ENCODE results near the gene EPAS1. TPM values are rescaled to one million over a fixed set of nuclear protein-coding genes. Genes with fewer than 3 reads are reported as not detected.

EPAS1 gene
- polyA plus RNA-seq, 1 of the 3 experiments (the other 2 are of a cell fraction): 69.2 TPM

- Histone ChIP-seq H3K27ac (ENCODE audit: low read depth in 2 of 2, low read length in 1 of 2) (peak overlapping the region; percentile 100), H3K9ac (peak overlapping the region; percentile 83), H3K4me3 (ENCODE audit: low read depth in 2 of 2, low read length in 1 of 2) (peak overlapping the region; percentile 21 to 50), H3K9me2 (no peaks in the 10 kb centered on the region), H3K9me3 (no peaks in the 10 kb centered on the region), H3K27me3 (ENCODE audit: insufficient read depth) (no peaks in the 10 kb centered on the region), H3K79me2 (ENCODE audit: insufficient read depth) (peaks cover 86% of the 10 kb centered on the region), H4K20me1 (ENCODE audit: insufficient read depth) (no peaks in the 10 kb centered on the region), H2AFZ (ENCODE audit: low read depth) (no peak overlapping the region), H3K4me1 (ENCODE audit: control insufficient read depth in 1 of 2, insufficient read depth in 2 of 2, low read depth in 1 of 2, low read length in 1 of 2) (peaks cover 86 to 97% of the 10 kb centered on the region in 2 experiments), H3K4me2 (peak overlapping the region; percentile 79), H3F3A (replicated peaks; ENCODE audit: insufficient read depth) (peaks cover 44% of the 10 kb centered on the region), H3K36me3 (replicated peaks in 1 of 2; ENCODE audit: control insufficient read depth in 1 of 2, insufficient read depth in 2 of 2, low read length in 1 of 2) (no peaks in the 10 kb centered on the region)
- CTCF ChIA-PET: interaction anchor here (1.0 to 17.7 kb wide), 15 partner anchors 8 to 343 kb away, joined by 3 to 194 read pairs (median 5); partner anchors contain the start of gene EPAS1
- 45% methylated on average over 22 of the region's 22 CpGs for WGBS (ENCODE audit: low lambda C conversion rate)
- DNase-seq: no peak
- POLR2A ChIA-PET: interaction anchor here (7.1 kb wide), 1 partner anchor 37 kb away, joined by 97 read pairs; the partner anchor contains the start of gene EPAS1
- TF ChIP-seq SMC3 (IDR thresholded peaks at IDR 0.05; ENCODE audit: low read depth, low read length) (no peak), POLR2AphosphoS5 (IDR thresholded peaks at IDR 0.05; ENCODE audit: low read depth, low read length) (no peak), YY1 (IDR thresholded peaks at IDR 0.05; ENCODE audit: low read depth) (no peak), TCF12 (IDR thresholded peaks at IDR 0.05) (peak; percentile 69; the same call in 1 of the 2 replicates), TEAD4 (IDR thresholded peaks at IDR 0.05; ENCODE audit: borderline replicate concordance, insufficient read depth) (peak; percentile 7; the same call in 1 of the 2 replicates), IRF3 (IDR thresholded peaks at IDR 0.05; ENCODE audit: low read depth, low read length) (no peak), GATA2 (CRISPR knock-in tag; IDR thresholded peaks at IDR 0.05) (no peak), RXRA (IDR thresholded peaks at IDR 0.05; ENCODE audit: borderline replicate concordance, low read depth) (peak; percentile 33; the same call in 1 of the 2 replicates), GABPA (IDR thresholded peaks at IDR 0.05; ENCODE audit: low read depth) (no peak), EP300 (IDR thresholded peaks at IDR 0.05; ENCODE audit: borderline replicate concordance in 1 of 2, low read depth in 1 of 2, low read length in 1 of 2) (0 out of 4 replicates have a peak, but pooled peaks of 1 of the 2 experiments have one; percentile 29), FOSL2 (IDR thresholded peaks at IDR 0.05; ENCODE audit: borderline replicate concordance, low read depth) (peak; percentile 19; the same call in 1 of the 2 replicates), CHD2 (IDR thresholded peaks at IDR 0.05; ENCODE audit: low read length, partially characterized antibody) (peak; percentile 21), JUND (IDR thresholded peaks at IDR 0.05) (peak; percentile 32; the same call in 1 of the 2 replicates), RAD21 (IDR thresholded peaks at IDR 0.05; ENCODE audit: low read length) (no peak), REST (IDR thresholded peaks at IDR 0.05; ENCODE audit: low read depth, low read length) (no peak), NFIC (IDR thresholded peaks at IDR 0.05; ENCODE audit: borderline replicate concordance) (0 out of 2 replicates have a peak, but pooled peaks have one; percentile 8), MEF2A (IDR thresholded peaks at IDR 0.05; ENCODE audit: borderline replicate concordance, low read depth) (peak; percentile 75; the same call in 1 of the 2 replicates)
- TF ChIP-seq, protein P1, sequence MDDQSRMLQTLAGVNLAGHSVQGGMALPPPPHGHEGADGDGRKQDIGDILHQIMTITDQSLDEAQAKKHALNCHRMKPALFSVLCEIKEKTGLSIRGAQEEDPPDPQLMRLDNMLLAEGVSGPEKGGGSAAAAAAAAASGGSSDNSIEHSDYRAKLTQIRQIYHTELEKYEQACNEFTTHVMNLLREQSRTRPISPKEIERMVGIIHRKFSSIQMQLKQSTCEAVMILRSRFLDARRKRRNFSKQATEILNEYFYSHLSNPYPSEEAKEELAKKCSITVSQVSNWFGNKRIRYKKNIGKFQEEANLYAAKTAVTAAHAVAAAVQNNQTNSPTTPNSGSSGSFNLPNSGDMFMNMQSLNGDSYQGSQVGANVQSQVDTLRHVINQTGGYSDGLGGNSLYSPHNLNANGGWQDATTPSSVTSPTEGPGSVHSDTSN (IDR thresholded peaks at IDR 0.05): peak; percentile 57
- TF ChIP-seq, protein P2, sequence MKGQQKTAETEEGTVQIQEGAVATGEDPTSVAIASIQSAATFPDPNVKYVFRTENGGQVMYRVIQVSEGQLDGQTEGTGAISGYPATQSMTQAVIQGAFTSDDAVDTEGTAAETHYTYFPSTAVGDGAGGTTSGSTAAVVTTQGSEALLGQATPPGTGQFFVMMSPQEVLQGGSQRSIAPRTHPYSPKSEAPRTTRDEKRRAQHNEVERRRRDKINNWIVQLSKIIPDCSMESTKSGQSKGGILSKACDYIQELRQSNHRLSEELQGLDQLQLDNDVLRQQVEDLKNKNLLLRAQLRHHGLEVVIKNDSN (IDR thresholded peaks at IDR 0.05; ENCODE audit: borderline replicate concordance, low read depth): 0 out of 2 replicates have a peak, but pooled peaks have one; percentile 4
These were observed 38.4 kb downstream of the EPAS1 start for GRCh38 chr2:46335391-46336282.
